GM11168 (cell line): ENCODE measurements around the gene ANKRA2.

Source experiments
- in situ Hi-C: fragments of 300-500 bp; cut with MboI; formaldehyde crosslinking; loops from one replicate; pipeline ENCODE4 v1.12.0; 2022; ENCODE audit warnings: low sequenced_read_pairs; ENCODE audit not compliant: unreplicated experiment

Gene ANKRA2

GRCh38 chr5:73565139-73565968 lies at the start of gene ANKRA2, which contains the start of gene UTP15:
Gene ANKRA2, minus strand, starts transcription at chr5:73565639. Its CDS starts 2,758 bp downstream, at chr5:73562881.
Gene UTP15, plus strand, starts transcription at chr5:73565743. Its CDS starts 1,602 bp downstream, at chr5:73567345.
- in situ Hi-C loops = no loop called here

- in situ Hi-C loops = no loop called here
Measured at GRCh38 chr5:73615085-73615484, 49.6 kb upstream of the ANKRA2 start.

- in situ Hi-C loops = no loop called here
Measured at GRCh38 chr5:73612799-73613198, 47.4 kb upstream of the ANKRA2 start.

GRCh38 chr5:73607228-73607627 lies 41.8 kb upstream of the ANKRA2 start:
- in situ Hi-C loops = no loop called here

GRCh38 chr5:73606206-73606753 lies 40.8 kb upstream of the ANKRA2 start:
- in situ Hi-C loops = no loop called here

GRCh38 chr5:73605223-73606087 lies 40.0 kb upstream of the ANKRA2 start:
- in situ Hi-C loops = no loop called here

- in situ Hi-C loops = no loop called here
Measured at GRCh38 chr5:73603998-73604397, 38.6 kb upstream of the ANKRA2 start.

- in situ Hi-C loops = no loop called here
Measured at GRCh38 chr5:73599380-73599779, 33.9 kb upstream of the ANKRA2 start.

- in situ Hi-C loops = no loop called here
Measured at GRCh38 chr5:73596705-73597328, 31.4 kb upstream of the ANKRA2 start.

- in situ Hi-C loops = loop anchor here (5.0 kb wide), 2 partner anchors 100 to 200 kb away; no protein-coding TSS in a partner anchor
Measured at GRCh38 chr5:73592551-73592950, 27.1 kb upstream of the ANKRA2 start.

GRCh38 chr5:73591698-73592501 lies 26.5 kb upstream of the ANKRA2 start:
- in situ Hi-C loops = loop anchor here (5.0 kb wide), 2 partner anchors 100 to 200 kb away; no protein-coding TSS in a partner anchor

- in situ Hi-C loops = loop anchor here (5.0 kb wide), 2 partner anchors 101 to 201 kb away; no protein-coding TSS in a partner anchor
Measured at GRCh38 chr5:73591102-73591695, 25.8 kb upstream of the ANKRA2 start.

GRCh38 chr5:73587923-73588322 lies 22.5 kb upstream of the ANKRA2 start:
- in situ Hi-C loops = no loop called here

- in situ Hi-C loops = no loop called here
Measured at GRCh38 chr5:73582285-73583145, 17.1 kb upstream of the ANKRA2 start.

GRCh38 chr5:73565969-73566547 lies 619 bp upstream of the ANKRA2 start:
- in situ Hi-C loops = no loop called here

- in situ Hi-C loops = no loop called here
Measured at GRCh38 chr5:73564675-73565074, 764 bp downstream of the ANKRA2 start.

- in situ Hi-C loops = no loop called here
Measured at GRCh38 chr5:73564018-73564417, 1.4 kb downstream of the ANKRA2 start.

- in situ Hi-C loops = no loop called here
Measured at GRCh38 chr5:73558950-73559349, 6.5 kb downstream of the ANKRA2 start.
